ENCODE measurements around the gene ARFGAP2.

The ARFGAP2 gene

DNA sequence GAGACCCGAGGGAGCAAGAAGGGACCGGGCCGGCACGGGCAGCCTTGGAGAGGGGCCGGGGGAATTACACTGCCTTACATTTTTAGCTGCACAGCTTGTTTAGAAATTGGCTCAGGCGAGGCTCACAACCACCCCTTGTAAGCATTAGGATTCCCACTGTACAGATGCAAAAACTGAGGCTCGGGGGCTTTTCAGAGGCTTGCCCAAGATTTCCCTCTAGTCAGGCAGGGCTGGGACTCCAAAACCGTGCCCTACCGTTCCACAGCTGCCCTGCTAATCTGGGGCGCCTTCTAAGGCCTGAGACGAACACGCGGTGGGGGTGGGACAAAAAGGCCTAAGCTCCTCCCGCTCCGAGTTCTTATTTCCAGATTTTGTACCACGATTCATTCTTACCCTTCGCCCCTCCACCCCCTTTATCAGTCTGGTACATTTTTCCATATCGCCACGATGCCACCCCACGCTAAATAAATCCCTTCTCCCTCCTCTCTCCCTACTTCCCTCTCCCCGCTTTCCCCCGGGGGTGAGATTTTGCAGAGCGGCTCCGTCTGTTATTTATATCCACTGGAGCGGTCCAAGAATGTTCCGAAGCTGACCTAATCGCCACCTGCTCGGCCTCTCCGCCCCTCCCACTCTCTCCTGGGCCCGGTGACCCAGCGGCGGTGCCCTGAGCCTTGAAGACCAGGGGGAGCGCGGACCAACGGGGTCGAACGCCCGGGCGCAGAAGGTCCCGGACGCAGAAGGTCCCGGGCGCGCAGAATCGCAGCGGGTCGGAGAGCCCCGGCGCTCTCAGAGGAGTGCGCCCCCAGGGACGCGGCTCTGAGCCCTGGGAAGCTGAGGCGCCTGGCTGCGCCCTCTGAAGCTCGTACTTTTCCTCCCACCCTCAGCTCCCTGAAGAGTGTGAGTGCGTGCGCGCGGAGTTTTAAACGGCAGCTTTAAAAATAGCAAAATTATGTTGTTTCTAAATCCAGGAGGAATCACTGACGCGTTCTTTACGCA, 10.3 kb upstream of the ARFGAP2 start:
- DNase-seq, result peak; percentile 45

DNA sequence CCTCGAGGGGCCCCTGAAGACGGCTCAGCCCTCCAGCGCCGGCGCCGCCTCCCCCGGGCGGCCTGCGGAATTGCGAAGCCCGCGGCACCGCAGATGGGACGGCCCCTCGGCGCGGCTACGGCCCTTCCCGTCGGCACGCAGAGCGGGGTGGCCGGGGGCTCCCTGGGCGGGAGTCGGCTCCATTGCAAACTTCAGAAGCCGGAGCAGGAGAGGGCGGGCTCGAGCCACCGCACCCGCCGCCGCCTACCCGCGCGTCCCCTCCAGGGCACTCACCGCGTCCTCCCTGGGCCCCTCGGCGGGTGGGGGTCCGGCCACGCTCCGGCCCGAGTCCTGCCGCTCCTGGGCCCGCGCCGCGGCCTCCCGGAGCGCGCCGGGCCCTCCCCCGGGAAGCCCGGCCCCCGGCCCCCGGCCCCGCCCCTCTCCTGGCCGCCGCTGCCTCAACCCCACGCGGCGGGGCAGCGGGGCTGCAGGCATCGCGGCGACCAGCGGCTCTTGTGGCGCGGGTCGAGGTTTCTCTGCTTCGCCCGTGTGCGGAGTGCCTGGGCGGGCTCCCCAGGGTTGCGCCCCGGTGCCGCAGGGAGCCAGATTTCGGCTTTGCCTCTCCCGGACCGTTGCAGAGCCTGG, 9.5 kb upstream of the ARFGAP2 start, which contains the start of gene PACSIN3:
TSS of gene PACSIN3 (minus strand) at position 359 of the 624 bp plus-strand sequence. CDS start 3,707 bp downstream, outside the sequence.
- peak; percentile 43 for DNase-seq

DNA sequence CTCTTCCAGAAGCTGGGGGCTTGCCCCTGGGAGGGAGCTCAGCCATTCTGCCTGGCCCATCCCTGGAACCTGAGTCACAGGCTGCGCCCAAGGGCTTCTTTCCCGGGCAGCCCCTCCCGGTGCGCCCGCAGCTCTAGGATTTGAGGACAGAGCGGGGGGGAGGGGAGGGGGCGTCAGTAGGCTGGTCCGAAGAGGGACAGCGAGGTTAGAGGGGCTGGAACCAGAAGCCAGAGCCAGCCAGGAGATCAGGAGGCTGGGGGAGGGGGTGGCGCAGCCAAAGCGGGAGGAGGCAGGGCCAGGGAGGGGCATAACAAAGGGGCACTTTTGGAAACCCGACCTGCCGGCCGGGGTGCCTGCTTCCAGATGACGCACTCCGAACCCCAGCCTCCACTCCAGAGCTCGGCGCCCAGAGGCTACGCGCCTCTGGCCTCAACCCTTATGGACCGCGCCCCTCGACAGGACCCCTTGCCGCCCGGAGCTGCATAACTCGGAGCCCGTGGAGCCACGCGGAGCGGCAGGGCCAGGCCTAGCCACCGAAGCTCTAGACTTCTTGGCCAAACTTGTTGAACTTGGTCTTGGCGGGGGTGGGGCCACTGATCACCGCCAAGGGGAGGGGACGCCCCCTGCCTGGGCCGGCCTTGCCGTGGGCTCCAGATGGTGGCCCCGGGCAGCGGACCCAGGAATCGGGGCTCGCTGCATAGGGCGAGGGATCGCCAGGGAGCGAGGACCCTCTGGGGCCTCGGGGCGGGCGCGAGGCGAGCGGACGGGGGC, 8.8 kb upstream of the ARFGAP2 start:
- no peak for DNase-seq

DNA sequence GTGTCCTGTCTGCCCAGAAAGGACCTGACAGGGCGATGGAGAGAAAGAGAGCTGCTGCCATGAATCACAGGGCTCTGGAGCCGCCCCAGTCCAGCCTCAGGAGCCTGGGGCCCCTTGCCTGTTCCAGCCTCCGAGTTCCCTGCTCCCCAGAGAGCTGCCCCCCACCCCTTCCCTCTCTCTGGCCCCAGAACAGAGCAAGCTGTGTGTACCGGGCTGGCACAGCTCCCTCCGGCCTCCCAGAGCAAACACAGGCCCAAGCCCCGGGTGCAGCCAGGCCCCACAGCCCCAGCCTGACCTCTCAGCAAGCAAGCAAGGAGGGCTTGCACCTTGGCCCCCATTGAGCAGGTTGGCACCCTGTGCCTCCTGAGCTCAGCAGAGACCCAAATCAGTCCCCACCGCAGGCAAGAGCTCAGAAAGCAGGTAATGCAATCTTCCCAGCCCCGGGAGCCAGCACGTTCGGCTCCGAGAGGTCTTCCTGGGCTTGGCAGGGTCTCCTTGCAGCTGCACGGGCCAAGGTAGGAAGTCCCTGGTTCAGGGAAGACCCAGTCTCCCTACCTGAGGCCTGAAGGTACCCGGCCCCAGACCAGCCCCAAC, 8.1 kb upstream of the ARFGAP2 start:
- no peak for DNase-seq

DNA sequence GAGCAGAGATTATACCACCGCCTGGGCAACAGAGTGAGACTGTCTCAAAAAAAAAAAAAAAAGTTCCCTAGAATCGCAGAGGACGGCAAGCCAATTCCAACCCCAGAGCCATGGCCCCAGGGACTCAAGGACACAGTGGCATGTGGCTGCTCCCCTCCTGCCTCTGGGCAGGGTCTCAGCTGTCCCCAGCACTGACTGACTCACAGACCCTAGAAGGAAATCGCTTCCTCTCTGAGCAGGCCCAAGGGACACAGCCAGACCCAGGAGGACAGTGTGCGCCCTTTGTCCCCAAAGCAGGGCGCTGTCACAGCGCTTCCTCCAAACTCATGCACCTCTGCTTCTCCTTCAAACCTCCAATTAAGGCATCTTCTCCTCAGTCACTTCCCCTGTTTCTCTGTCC, 7.3 kb upstream of the ARFGAP2 start:
- DNase-seq, result no peak

DNA sequence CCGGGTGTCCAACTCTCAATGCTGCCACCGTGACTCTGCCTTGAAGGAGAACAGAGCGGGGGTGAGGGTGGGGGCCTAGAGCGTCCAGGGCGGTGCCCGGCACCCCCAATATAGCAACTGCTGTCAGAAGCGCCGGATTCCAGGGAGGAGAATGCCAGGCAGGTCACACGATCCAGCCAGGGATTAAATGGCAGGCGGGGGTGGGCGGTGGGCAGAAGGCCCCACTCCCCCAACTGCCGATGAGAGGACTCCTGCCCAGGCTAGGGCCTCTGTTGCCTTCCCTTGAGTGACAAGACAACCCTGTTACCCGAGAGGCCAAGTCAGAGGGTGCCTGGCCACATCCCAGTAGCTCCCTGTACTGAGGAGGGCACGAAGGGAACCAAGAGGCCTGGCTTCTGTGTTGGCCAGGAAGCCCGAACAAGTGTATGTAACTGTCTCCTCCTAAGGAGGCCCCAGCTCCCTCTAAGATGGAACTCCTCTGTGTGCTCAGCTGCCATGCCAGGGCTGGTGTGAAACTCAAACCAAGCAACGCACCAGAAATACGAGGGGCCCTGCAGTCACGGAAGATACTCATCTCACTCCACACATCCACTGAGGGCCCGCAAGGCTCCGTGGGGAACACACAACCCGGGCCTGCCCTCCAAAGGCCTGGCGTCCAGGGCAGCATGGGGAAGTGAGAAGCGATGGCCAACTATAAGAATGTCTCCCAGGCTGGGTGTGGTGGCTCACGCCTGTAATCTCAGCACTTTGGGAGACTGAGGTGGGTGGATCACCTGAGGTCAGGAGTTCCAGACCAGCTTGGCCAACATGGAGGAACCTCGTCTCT, 6.6 kb upstream of the ARFGAP2 start:
- DNase-seq, result no peak

DNA sequence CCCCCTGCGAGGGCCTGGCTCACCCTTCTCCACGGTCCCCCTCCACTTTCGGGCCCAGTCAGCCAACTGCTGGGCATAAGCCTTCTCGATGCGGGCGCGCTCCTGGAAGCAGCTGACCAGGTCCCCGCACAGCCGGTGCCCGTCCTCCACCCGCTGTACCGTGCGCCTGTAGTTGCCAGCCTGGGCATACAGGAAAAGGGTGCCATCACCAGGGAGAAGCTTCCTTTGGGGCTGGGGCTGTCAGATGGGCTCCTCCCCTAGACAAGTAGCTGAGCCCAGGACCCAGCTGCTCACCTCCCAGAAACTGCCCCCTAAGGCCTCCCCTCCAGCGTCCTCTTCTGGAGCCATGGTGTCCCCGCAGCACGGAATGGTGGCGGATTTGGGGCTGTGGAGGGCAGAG, 5.7 kb upstream of the ARFGAP2 start:
- DNase-seq, result no peak

DNA sequence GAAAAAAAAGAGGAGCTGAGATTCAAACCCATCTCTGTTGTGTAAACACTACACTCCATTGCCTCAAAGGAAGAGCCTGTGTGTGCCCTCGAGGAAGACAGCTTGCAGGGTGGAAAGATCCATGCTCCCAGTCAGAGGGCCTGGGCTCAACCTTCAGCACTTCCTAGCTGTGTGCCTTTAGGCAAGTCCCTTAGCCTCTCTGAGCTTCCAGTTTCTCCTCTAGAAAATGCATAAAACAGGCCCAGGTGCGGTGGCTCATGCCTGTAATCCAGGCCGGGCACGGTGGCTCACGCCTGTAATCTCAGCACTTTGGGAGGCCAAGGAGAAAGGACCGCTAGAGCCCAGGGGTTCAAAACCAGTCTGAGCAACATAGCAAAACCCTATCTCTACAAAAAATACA, 4.6 kb upstream of the ARFGAP2 start:
- no peak for DNase-seq

DNA sequence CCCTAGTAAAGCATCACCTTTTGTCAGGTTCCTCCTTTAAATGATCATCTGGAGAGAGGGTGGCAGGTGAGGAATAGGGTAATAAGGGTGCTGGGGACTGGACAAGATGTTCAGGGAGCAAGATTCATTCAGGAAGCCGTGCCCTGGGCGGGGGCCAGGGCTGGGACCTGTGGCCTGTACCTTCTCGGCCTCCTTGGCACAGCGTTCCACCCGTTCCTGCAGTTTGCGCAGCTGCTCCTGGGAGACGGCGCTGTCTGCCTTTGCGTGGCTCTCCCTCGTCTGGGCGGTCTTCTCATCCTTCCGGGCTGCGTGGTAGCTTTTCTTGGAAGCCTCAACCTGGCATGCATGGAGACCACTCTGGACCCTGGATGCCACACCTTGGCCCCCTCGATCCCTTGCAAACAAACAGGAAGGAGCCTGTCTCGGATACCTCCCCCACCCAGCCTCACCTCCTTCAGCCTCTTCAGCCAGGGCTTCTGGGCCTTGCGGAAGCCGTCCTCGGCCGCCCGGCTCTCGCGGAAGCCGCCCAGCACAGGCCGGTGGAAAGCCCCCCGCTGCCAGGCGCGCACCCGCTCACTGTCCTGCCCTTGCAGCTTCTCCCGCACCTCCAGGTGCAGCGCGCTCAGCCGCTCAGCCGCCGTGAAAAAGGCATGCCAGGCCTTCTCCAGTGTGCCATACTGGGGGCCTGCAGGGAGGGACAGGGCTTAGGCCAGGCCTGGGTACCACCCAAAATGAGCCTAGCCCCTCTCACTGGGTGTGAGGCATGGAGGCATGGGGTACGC, 3.5 kb upstream of the ARFGAP2 start:
- no peak for DNase-seq

DNA sequence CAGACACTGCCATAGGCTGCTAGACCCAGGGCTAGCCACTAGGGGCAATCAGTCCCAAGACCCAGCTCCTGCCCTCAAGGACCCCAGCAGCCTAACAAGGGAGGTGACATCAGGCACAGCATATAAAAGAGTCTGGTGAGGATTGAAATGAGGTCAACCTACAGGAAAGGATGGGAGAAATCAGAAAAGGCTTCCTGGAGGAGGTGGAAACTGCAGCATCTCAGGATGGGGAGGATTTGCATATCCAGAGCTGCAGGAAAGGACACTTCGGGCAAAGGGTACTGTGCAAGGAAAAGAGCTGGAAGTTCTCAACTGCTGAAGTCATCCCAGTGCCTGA, 2.9 kb upstream of the ARFGAP2 start:
- DNase-seq, result peak; percentile 47

DNA sequence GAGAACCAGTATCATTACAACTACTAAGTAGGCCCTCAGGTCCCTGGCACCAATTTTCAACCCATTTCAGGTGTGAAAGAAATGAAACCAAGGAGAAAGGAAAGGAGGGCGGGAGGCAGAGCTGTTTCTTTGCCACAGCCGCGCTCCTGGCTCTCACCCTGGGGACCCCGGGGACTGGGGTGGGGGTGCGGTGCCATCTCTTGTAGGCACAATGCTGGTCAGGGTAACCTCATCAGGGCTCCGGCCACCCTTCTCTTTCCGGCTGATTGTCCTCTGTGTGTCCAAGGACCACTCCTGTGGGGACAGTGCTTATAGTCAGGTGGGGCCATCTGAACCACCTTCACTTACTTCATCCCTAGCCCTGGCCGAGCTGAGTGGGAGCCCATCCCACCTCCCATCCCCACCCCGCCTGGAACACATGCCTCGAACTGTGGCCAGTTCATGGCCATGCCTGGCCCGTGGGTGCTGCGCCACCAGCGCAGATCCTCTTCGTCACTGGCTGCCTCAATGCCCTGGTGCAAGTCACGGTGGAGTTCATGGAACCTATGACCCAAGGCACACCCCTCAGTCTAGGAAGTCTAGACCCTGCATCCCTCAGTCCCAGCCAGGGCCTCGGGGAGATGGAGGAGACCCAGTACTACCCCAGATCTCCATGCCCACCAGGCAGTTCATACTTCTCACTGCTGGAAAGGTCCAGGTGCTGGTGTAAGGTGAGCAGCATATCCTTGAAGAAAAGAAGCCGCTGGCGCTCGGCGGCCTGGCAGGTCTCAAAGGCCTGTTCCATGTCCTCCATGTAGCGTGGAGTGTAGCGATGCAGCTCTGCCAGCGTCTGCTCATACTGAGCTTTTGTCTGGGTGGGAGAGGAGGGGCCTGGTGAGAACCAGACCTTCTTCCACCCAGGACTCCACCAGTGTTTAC, 2.3 kb upstream of the ARFGAP2 start:
- no peak for DNase-seq

DNA sequence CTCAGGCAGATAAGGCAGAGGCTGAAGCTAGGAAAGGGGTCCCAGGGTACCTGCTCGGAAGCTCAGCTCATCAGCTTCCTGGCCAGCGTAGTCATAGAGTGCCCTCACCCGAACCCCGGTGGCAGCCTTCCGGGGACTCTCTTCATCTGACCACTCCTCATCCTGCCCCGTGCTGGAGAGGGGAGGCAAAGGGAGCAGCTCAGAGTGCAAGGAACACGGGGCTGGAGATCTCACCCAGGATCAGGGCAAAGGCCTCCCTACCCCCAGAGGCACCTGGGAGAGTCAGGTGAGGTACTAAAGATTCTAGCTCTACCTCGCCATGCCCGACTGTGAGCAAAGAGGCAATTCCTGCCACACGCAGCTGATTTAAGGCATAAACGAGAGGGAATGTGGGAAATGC, 1.6 kb upstream of the ARFGAP2 start:
- DNase-seq, result no peak

DNA sequence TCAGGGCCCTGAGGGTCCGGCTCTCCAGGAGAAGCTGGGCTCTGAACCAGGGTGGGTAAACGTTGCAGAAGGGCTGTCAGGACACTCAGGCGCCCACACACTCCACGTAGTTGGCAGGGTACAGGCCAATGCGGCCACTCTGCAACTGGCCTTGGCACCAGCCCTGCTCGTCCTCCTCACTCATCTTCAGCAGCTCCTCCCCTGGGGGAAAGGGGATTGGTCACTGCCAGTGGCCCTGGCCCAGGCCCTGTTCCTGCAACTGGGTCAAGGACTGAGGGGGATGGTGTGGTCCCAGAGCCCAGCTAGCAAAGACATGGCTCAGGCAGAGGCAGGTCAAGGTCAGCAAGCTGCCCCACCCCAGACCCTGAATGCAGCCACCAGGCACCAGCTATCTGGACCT, 1.2 kb upstream of the ARFGAP2 start:
- DNase-seq, result no peak

DNA sequence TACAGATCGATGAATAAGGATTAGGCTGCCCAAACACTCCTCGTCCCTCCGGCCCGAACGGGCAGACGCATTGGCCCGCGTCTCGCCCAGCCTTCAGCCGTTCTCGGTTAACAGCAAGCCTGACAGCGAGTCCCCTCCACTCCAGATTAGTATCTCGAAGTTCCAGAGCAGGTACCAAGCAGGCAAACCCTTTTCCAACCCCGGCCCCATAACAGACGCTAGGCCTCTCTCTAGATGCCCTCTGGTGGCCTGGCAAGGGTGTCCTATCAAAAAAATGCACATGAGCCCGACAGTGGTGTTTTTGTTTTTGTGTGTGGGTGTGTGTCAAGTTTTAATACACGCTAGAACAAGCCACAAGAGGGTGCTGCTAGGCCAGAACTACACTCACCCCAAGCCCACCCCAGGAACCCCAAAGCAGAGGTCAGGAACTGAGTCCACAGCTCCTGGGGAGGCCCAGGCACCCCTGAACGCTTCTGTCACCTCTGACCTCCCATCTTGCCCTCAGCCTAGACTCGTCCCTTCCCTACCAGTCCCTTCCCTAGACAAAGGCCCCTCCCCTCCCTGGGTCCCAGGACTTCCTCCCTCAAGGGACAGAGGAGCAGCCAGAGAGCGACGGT, 658 bp upstream of the ARFGAP2 start:
- DNase-seq, result peak; percentile 88

DNA sequence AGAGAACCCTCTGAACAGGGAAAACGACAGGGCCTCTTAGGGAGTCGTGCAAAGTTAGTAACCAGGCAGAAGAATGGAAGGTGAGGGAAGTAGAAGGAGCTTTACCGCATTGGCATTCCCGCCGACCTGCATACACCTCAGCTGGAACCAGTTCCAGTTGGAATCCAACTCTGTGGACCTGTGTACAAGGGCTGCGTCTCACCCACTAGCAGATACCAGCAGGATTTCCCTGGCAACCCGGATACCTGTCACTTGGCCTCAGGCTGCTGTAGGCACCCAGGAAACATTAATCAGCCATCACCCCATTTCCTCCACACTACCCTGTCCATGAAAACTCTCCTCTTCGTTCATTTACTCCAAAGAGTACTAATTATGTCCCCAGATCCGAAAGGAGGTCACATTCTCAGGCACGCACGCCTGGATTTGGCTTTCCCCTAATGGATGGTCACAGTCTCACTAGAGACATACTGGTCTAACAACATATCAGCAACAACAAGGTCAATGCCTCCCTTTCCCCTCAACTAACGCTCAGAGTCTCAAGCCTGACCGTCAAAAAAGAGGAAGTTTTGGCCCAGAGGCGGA, 842 bp downstream of the ARFGAP2 start:
- no peak for DNase-seq

DNA sequence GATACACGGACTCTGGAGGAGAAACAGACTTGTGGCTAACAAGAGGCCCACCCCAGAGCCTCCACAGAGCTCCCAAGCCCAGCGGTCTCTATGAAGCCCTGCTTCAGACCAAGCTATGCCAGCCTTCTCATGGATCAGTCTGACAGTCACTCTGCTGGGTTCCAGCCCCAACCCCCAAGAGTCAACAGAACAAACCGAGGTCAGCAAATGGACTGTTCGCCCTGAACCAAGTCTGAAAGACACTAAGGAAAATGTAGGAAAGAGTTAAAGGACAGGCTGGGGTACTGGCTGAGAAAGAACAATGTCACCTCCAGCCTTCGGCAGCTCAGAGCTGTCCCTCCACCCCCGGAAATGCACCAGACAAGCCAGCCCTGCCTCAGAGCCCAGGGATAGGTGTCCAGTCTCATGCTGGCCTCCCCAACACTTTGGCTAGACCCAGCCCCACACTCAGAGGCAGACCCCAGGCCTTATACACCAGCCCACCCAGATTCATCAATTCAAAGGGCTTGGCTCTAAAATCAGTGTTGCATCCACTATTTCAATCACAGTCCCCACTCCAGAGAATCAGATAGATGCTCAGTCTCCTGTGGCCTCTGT, 3.8 kb downstream of the ARFGAP2 start:
- DNase-seq, result no peak

DNA sequence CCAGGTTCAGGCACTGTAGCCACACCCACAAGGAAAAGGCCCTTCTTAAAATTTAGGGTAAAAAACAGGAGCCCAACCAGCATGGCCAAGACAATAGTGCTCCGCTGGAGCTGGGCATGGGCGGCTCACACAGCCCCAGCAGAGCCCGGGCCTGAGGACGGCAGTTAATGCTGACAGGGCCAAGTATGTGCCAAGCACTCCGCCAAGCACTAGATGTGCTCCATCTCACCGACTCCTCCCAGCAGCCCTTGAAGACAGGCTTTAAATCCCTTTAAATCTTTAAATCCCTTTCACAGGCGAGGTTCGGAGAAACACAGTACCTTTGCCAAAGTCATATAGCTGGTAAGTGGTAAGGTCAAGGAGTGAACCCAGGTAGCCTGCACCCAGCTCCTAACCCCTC, 4.8 kb downstream of the ARFGAP2 start:
- DNase-seq, result no peak

DNA sequence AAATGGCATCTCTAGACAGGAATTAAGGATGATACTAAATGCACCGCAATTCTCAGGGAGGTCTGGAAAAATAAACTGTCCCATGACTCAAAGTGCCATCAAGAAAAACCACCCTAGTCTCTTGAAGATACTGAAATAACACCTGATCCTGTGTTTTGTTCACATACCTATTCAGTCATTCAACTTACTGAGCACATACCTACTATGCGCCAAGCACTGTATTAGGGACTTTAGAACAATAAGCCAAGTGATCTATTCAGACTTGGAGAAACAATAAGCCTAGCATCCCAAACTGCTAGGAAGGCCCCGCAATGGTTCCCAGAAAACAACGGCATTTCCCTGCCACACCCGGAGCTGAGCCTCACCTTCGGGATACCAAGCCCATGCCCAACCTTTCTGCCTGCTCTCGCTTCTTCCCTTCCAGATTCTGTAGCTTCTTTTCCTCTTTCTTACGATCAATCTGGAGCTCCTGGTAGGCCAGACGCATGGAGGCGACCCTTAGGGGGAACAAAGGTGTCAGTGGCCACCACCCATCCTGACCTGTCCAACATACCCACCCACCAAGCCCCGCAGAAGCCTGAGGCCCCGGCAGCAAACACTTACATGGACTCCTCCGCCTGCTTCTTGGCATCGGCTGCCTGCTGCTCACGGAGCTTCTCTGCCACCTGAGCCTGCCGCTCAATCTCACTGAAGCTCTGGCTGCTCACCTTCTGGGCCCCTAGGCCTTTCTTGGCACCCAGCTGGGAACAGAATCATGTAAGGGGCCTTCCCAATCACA, 5.4 kb downstream of the ARFGAP2 start:
- no peak for DNase-seq

All from CD4-positive, alpha-beta T cell treated with Interleukin-12 subunit alpha and Interleukin-12 subunit beta, for 1 hour (primary cell).